GM12801 (cell line): ENCODE data around the gene TMEM229B.

Source experiments
- TF ChIP-seq, protein P1 (sequence below): IDR thresholded peaks from one replicate; pipeline ENCODE4 v1.5.1; 2011; ENCODE audit warnings: control low read depth; ENCODE audit not compliant: insufficient read length; ENCODE audit errors: extremely low read depth

TMEM229B gene

DNA sequence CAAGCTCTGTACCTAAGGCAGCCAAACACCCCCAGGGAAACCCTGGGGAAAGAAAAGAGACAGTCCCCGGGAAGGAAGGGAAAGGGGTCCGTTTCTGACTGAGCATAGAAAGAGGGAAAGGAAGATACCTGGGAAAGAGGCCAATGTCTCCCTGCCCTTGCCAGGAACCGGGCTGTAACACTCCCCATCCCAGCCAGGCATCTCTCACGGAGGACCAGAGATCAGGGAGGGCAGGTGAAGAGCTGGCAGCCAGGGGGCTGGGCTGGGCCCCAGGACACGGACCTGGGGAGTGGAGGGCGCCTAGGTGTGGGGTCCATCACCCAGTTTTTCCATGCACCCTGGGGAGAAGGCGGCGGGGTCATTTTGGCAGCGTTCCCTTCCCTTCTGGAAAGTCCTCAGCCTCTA, 25.7 kb upstream of the TMEM229B start:
- TF ChIP-seq, protein P1, sequence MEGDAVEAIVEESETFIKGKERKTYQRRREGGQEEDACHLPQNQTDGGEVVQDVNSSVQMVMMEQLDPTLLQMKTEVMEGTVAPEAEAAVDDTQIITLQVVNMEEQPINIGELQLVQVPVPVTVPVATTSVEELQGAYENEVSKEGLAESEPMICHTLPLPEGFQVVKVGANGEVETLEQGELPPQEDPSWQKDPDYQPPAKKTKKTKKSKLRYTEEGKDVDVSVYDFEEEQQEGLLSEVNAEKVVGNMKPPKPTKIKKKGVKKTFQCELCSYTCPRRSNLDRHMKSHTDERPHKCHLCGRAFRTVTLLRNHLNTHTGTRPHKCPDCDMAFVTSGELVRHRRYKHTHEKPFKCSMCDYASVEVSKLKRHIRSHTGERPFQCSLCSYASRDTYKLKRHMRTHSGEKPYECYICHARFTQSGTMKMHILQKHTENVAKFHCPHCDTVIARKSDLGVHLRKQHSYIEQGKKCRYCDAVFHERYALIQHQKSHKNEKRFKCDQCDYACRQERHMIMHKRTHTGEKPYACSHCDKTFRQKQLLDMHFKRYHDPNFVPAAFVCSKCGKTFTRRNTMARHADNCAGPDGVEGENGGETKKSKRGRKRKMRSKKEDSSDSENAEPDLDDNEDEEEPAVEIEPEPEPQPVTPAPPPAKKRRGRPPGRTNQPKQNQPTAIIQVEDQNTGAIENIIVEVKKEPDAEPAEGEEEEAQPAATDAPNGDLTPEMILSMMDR = no peak

DNA sequence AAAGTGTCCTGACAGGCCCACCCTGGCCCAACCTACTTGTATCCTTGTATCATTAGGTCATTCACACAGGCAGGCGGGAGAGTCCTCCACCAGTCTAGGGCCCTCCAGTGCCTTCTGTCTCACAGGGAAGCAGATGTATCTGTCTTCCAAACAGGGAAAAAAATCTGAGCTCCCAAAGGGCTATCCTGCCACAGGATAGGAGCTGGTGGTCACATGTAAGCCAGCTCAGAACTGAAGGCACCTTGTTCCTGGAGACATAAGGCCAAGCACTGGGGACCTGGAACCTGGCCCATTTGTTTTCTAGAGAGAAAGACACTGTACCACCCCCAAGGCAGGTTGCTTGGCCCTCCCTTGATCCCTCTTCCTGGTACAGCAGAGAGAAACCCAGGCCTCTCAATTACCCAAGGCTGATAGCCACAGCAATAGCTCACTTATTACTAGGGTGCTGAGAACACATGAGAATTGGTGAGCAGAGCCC, 25.1 kb upstream of the TMEM229B start:
- TF ChIP-seq, protein P1 = no peak

DNA sequence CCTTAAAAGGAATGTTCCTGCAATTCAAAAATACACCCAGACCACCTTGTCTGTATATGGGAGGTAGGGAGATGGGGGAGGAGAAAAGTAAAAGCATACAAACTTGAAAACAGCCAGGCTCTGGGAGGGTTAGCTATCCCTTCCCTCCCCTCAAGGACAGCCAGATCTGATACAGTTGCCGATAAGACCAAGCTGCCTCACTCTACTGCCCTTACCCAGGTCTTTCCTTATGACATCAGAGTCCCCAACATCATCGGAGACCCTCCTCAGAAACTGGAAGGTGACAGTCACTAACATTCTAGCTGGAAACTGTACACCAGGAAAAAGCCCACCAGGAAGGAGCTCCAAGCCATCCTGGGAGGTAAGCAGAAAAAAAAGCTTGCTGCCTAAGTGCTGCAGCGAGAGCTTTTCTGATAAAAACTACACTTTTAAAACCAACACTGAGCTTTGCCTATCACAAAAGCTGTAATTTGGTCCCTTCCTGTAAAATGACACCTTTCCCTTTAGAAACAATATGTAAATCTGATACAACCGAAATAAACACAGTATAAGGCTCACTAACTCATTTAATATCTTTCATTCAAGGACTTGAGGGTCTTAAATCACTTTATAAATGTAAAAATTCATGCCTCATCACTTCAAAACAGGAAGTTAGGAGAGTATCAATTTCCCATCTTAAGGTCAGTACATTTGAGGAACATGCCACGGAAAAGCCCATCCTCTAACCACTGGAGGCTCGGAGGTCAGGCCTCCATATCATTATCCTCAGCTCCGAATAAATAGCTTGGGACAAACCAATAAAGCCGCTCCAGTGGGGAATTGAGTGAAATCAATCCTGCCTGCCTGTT, 24.2 kb upstream of the TMEM229B start:
- TF ChIP-seq, protein P1 = no peak

DNA sequence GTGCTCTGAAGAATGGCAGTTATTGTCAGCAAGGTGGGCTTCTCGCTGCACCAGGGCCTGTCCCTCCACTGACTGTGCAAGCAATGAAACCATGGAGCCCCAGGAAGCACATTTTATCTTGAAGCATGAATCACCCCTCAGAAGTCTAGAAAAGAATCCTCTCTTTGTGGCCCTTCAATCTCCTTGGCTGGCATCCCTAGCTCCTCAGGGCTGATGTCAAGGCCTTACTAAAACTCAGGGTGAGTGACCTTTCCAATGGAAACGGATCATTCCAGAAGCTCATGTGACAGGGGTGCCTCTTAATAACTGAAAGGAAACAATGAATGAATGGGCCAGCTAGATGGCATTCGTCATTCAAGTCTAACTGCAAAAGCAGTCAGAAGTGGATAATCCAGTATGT, 22.3 kb upstream of the TMEM229B start:
- TF ChIP-seq, protein P1 = no peak

DNA sequence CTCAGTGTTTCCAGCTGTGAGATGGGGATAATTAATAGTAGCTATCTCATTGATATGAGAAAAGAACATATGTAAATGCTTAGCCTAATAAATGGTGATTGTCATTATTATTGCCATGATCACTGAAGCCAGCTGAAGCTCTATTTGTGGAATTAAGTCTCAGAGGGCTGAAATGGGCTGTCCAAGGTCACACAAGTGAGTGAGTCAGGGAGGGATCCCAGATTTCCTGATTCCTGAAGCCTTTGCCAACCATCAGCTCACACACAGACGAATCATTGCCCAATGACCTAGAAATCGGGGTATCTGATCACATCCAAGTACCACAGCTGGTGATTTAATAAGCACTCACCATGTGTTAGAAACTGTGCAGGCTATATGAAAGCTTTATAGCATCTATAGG, 21.6 kb upstream of the TMEM229B start:
- TF ChIP-seq, protein P1 = no peak

DNA sequence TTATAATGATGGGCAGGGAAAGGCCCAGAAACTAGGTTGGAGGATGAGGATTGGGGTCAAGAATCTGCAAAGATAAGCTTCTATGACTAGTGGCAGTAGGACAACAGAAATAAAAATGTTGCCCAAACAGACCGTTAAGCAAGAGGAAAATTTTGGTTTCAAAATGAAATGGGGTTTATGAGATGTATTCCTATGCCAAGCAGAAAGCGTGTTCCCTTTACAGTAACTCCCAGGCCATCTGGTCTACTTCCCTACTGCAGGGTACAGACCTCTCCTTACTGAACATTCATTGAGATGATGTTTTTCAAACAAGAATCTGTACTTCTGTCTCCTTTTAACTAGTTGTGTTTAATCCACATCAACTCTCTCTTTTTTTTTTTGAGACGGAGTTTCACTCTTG, 20.4 kb upstream of the TMEM229B start:
- TF ChIP-seq, protein P1 = no peak

DNA sequence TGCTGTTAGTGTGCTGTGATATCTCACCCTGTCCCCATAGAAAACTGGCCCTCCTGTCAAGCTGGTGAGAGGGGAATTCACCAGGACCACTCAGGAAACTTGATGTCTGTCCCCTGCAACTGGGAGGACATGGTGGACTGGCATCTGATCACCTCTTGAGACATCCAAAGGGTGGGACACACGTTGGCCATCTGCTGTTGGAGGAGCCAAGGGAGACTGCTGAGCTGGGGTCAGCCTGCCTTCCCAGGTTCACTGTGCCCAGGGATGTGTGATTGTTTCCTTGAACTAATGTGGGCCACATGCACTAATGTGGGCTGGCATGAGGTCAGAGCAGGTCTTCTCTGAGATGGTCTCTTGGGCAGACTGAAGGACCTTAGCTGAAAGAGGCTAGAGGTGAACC, 16.7 kb upstream of the TMEM229B start:
- TF ChIP-seq, protein P1 = no peak
